ENCODE measurements around the gene PCNT. TPM values are rescaled to one million over a fixed set of nuclear protein-coding genes. Genes with fewer than 3 reads are reported as not detected.

The PCNT gene
- total RNA-seq, 1 experiment from 2014 or later, result 41.0 TPM

DNA sequence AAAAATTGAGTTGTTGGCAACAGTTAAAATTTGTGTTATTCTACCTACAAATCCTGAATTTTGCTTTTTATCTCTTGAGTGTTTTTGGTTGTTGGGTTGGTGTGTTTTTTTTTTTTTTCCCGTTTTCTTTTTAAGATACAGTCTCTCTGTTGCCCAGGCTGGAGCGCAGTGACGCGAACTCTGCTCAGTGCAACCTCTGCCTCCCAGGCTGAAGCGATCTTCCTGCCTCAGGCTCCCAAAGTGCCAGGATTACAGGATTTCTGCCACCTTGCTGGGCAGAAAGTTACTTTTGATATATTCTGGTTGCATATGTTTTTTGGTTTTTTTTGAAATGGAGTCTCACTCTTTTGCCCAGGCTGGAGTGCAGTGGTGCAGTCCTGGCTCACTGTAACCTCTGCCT is 4.2 kb downstream of the PCNT start (continued):
- TF ChIP-seq, protein P1, sequence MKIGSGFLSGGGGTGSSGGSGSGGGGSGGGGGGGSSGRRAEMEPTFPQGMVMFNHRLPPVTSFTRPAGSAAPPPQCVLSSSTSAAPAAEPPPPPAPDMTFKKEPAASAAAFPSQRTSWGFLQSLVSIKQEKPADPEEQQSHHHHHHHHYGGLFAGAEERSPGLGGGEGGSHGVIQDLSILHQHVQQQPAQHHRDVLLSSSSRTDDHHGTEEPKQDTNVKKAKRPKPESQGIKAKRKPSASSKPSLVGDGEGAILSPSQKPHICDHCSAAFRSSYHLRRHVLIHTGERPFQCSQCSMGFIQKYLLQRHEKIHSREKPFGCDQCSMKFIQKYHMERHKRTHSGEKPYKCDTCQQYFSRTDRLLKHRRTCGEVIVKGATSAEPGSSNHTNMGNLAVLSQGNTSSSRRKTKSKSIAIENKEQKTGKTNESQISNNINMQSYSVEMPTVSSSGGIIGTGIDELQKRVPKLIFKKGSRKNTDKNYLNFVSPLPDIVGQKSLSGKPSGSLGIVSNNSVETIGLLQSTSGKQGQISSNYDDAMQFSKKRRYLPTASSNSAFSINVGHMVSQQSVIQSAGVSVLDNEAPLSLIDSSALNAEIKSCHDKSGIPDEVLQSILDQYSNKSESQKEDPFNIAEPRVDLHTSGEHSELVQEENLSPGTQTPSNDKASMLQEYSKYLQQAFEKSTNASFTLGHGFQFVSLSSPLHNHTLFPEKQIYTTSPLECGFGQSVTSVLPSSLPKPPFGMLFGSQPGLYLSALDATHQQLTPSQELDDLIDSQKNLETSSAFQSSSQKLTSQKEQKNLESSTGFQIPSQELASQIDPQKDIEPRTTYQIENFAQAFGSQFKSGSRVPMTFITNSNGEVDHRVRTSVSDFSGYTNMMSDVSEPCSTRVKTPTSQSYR (CRISPR knock-in tag; IDR thresholded peaks at IDR 0.05), result no peak

- Mint-ChIP-seq H3K27ac (no peak overlapping the region), H3K36me3 (peaks cover 48% of the 10 kb centered on the region), H3K4me1 (peaks cover 12% of the 10 kb centered on the region), H3K4me3 (no peak overlapping the region), H3K27me3 (ENCODE audit: low read depth) (no peaks in the 10 kb centered on the region), H3K9me3 (no peaks in the 10 kb centered on the region)
- TF ChIP-seq, protein P2, sequence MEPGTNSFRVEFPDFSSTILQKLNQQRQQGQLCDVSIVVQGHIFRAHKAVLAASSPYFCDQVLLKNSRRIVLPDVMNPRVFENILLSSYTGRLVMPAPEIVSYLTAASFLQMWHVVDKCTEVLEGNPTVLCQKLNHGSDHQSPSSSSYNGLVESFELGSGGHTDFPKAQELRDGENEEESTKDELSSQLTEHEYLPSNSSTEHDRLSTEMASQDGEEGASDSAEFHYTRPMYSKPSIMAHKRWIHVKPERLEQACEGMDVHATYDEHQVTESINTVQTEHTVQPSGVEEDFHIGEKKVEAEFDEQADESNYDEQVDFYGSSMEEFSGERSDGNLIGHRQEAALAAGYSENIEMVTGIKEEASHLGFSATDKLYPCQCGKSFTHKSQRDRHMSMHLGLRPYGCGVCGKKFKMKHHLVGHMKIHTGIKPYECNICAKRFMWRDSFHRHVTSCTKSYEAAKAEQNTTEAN (CRISPR knock-in tag; IDR thresholded peaks at IDR 0.05), result no peak
- no peak for TF ChIP-seq SP1 (CRISPR knock-in tag; conservative IDR thresholded peaks at IDR 0.05)
- no peak for TF ChIP-seq JAZF1 (CRISPR knock-in tag; IDR thresholded peaks at IDR 0.05)
- TF ChIP-seq, protein P1 (CRISPR knock-in tag; IDR thresholded peaks at IDR 0.05), result no peak
- no peak for TF ChIP-seq ATF2 (CRISPR knock-in tag; IDR thresholded peaks at IDR 0.05; ENCODE audit: borderline replicate concordance, low read depth)
- no peak for TF ChIP-seq TP53 (CRISPR knock-in tag; IDR thresholded peaks at IDR 0.05)
- TF ChIP-seq AFF4 (CRISPR knock-in tag; IDR thresholded peaks at IDR 0.05; ENCODE audit: borderline replicate concordance), result no peak
- TF ChIP-seq RELA (CRISPR knock-in tag; IDR thresholded peaks at IDR 0.05; ENCODE audit: borderline replicate concordance), result no peak
- no peak for TF ChIP-seq ATF1 (CRISPR knock-in tag; IDR thresholded peaks at IDR 0.05)
- no peak for TF ChIP-seq SMAD4 (CRISPR knock-in tag; IDR thresholded peaks at IDR 0.05)
- TF ChIP-seq CBFB (CRISPR knock-in tag; IDR thresholded peaks at IDR 0.05; ENCODE audit: low read depth), result no peak
- TF ChIP-seq, protein P3, sequence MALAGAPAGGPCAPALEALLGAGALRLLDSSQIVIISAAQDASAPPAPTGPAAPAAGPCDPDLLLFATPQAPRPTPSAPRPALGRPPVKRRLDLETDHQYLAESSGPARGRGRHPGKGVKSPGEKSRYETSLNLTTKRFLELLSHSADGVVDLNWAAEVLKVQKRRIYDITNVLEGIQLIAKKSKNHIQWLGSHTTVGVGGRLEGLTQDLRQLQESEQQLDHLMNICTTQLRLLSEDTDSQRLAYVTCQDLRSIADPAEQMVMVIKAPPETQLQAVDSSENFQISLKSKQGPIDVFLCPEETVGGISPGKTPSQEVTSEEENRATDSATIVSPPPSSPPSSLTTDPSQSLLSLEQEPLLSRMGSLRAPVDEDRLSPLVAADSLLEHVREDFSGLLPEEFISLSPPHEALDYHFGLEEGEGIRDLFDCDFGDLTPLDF (CRISPR knock-in tag; IDR thresholded peaks at IDR 0.05), result no peak
- no peak for TF ChIP-seq KAT7 (CRISPR knock-in tag; IDR thresholded peaks at IDR 0.05; ENCODE audit: borderline replicate concordance)
- TF ChIP-seq ZNF396 (CRISPR knock-in tag; IDR thresholded peaks at IDR 0.05; ENCODE audit: borderline replicate concordance), result no peak
- TF ChIP-seq, protein P4, sequence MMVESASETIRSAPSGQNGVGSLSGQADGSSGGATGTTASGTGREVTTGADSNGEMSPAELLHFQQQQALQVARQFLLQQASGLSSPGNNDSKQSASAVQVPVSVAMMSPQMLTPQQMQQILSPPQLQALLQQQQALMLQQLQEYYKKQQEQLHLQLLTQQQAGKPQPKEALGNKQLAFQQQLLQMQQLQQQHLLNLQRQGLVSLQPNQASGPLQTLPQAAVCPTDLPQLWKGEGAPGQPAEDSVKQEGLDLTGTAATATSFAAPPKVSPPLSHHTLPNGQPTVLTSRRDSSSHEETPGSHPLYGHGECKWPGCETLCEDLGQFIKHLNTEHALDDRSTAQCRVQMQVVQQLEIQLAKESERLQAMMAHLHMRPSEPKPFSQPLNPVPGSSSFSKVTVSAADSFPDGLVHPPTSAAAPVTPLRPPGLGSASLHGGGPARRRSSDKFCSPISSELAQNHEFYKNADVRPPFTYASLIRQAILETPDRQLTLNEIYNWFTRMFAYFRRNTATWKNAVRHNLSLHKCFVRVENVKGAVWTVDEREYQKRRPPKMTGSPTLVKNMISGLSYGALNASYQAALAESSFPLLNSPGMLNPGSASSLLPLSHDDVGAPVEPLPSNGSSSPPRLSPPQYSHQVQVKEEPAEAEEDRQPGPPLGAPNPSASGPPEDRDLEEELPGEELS (CRISPR knock-in tag; IDR thresholded peaks at IDR 0.05), result no peak
- no peak for TF ChIP-seq ZNF138 (CRISPR knock-in tag; conservative IDR thresholded peaks at IDR 0.05)
- TF ChIP-seq, protein P5, sequence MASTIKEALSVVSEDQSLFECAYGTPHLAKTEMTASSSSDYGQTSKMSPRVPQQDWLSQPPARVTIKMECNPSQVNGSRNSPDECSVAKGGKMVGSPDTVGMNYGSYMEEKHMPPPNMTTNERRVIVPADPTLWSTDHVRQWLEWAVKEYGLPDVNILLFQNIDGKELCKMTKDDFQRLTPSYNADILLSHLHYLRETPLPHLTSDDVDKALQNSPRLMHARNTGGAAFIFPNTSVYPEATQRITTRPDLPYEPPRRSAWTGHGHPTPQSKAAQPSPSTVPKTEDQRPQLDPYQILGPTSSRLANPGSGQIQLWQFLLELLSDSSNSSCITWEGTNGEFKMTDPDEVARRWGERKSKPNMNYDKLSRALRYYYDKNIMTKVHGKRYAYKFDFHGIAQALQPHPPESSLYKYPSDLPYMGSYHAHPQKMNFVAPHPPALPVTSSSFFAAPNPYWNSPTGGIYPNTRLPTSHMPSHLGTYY (CRISPR knock-in tag; IDR thresholded peaks at IDR 0.05), result no peak
- no peak for TF ChIP-seq RORB (CRISPR knock-in tag; IDR thresholded peaks at IDR 0.05)
- TF ChIP-seq OVOL2 (CRISPR knock-in tag; IDR thresholded peaks at IDR 0.05; ENCODE audit: borderline replicate concordance), result no peak
- ChIA-PET POLR2A (no interaction called here), CTCF (no interaction called here)
- ATAC-seq (no peak), DNase-seq (ENCODE audit: low spot score) (no peak)
Measured at GRCh38 chr21:46329796-46330195, 5.8 kb downstream of the PCNT start.
